Measurements from ENCODE around the gene MAN1A1.

MAN1A1 gene

GRCh38 chr6:119339941-119340456 lies 9.6 kb downstream of the MAN1A1 start:
- no peaks in the 10 kb centered on the region for H3K27me3 Mint-ChIP-seq (ENCODE audit: low read depth, poor library complexity)
- TF ChIP-seq CTCF (IDR thresholded peaks at IDR 0.05): no peak
- no peak overlapping the region for H3K4me3 Mint-ChIP-seq

DNA sequence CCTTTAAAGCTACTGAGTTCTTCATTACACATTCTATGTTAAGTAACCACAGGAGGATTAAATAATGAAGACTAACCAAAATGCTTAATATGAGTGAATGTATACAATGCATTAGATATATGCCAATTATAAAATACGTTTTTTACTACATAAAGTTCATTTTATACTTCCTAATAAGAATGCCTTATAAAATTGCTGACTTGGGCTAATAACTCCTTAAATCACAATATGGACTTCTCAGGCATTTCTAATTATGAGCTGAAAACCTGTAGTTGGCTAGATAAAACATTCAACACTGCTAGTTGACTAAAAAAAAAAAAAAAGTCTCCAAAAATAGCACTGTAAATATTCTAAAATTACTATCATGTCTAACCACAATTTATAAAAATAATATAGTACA lies 11.8 kb downstream of the MAN1A1 start:
- Mint-ChIP-seq H3K4me1 (peaks cover 46% of the 10 kb centered on the region), H3K27me3 (ENCODE audit: low read depth, poor library complexity) (no peaks in the 10 kb centered on the region), H3K27ac (no peak overlapping the region), H3K9me3 (no peaks in the 10 kb centered on the region), H3K4me3 (no peak overlapping the region), H3K36me3 (ENCODE audit: low read depth) (peaks cover 44% of the 10 kb centered on the region)
- TF ChIP-seq CTCF (IDR thresholded peaks at IDR 0.05): no peak
- DNase-seq: no peak

More at GRCh38 chr6:119339941-119340456, 9.6 kb downstream of the MAN1A1 start:
- H3K4me1 Mint-ChIP-seq: peaks cover 53% of the 10 kb centered on the region
- peaks cover 47% of the 10 kb centered on the region for H3K36me3 Mint-ChIP-seq (ENCODE audit: low read depth)
- no peak for DNase-seq
- no peaks in the 10 kb centered on the region for H3K9me3 Mint-ChIP-seq
- H3K27ac Mint-ChIP-seq: no peak overlapping the region

- peaks cover 45% of the 10 kb centered on the region for H3K4me1 Mint-ChIP-seq
- H3K9me3 Mint-ChIP-seq: no peaks in the 10 kb centered on the region
- peaks cover 41% of the 10 kb centered on the region for H3K36me3 Mint-ChIP-seq (ENCODE audit: low read depth)
- DNase-seq: no peak
- H3K27ac Mint-ChIP-seq: no peak overlapping the region
- TF ChIP-seq CTCF (IDR thresholded peaks at IDR 0.05): no peak
- H3K4me3 Mint-ChIP-seq: no peak overlapping the region
- H3K27me3 Mint-ChIP-seq (ENCODE audit: low read depth, poor library complexity): no peaks in the 10 kb centered on the region
Measured at GRCh38 chr6:119337252-119337651, 12.3 kb downstream of the MAN1A1 start.

- Mint-ChIP-seq H3K27ac (no peak overlapping the region), H3K36me3 (ENCODE audit: low read depth) (peaks cover 40% of the 10 kb centered on the region), H3K4me3 (no peak overlapping the region), H3K4me1 (peaks cover 40% of the 10 kb centered on the region), H3K27me3 (ENCODE audit: low read depth, poor library complexity) (no peaks in the 10 kb centered on the region), H3K9me3 (no peaks in the 10 kb centered on the region)
- no peak for TF ChIP-seq CTCF (IDR thresholded peaks at IDR 0.05)
- no peak for DNase-seq
Measured at GRCh38 chr6:119334535-119335264, 14.9 kb downstream of the MAN1A1 start.

GRCh38 chr6:119333707-119334295 lies 15.8 kb downstream of the MAN1A1 start:
- no peak for DNase-seq

More at GRCh38 chr6:119333707-119334295, 15.8 kb downstream of the MAN1A1 start:
- no peak overlapping the region for H3K27ac Mint-ChIP-seq
- peaks cover 34% of the 10 kb centered on the region for H3K36me3 Mint-ChIP-seq (ENCODE audit: low read depth)
- H3K27me3 Mint-ChIP-seq (ENCODE audit: low read depth, poor library complexity): no peaks in the 10 kb centered on the region
- peak; percentile 46 for TF ChIP-seq CTCF (IDR thresholded peaks at IDR 0.05)
- no peaks in the 10 kb centered on the region for H3K9me3 Mint-ChIP-seq
- no peak overlapping the region for H3K4me3 Mint-ChIP-seq
- H3K4me1 Mint-ChIP-seq: peaks cover 41% of the 10 kb centered on the region
